Fibroblast of lung (primary cell): Measurements from ENCODE around the gene TMA7B. TPM values are rescaled to one million over a fixed set of nuclear protein-coding genes. Genes with fewer than 3 reads are reported as not detected.

ENCODE experiments used
- DNase-seq, 2 donors: peaks; one replicate each; pipeline versions ENCODE4 v3.0.0 to v3.0.0-alpha.2; 2010; ENCODE audit warnings: low read depth in 2 of 2
- H2AFZ ChIP-seq: 2 replicates; pipeline ENCODE4 v1.5.1; 2012; ENCODE audit warnings: low read length, control low read depth, inconsistent platforms
- H3K27ac ChIP-seq: 2 replicates; pipeline ENCODE4 v1.5.1; 2011; ENCODE audit warnings: low read length, control low read depth; ENCODE audit not compliant: insufficient read depth
- H3K27me3 ChIP-seq: 2 replicates; pipeline ENCODE4 v1.5.1; 2011; ENCODE audit warnings: mild to moderate bottlenecking, low read length; ENCODE audit not compliant: control insufficient read depth, insufficient read depth
- H3K36me3 ChIP-seq: 2 replicates; pipeline ENCODE4 v1.5.1; 2011; ENCODE audit warnings: low read length; ENCODE audit not compliant: control insufficient read depth, insufficient read depth
- H3K4me1 ChIP-seq: 2 replicates; pipeline ENCODE4 v1.5.1; 2011; ENCODE audit warnings: low read length; ENCODE audit not compliant: control insufficient read depth, insufficient read depth; ENCODE audit errors: extremely low read depth
- H3K4me2 ChIP-seq: 2 replicates; pipeline ENCODE4 v1.5.1; 2011; ENCODE audit warnings: low read length, control low read depth; ENCODE audit not compliant: insufficient read depth; ENCODE audit errors: extremely low read depth
- H3K4me3 ChIP-seq, 4 experiments: fragments of 200-600 bp in 1 of 4; sonication (generic) in 1 of 4; replicated peaks in 1 of 4; 2 replicates each; pipeline ENCODE4 v1.5.1; 2011 to 2016; ENCODE audit warnings: low read length in 4 of 4, low read depth in 3 of 4, mild to moderate bottlenecking in 3 of 4, control low read depth in 2 of 4, inconsistent platforms in 1 of 4, mixed read lengths in 1 of 4; ENCODE audit not compliant: insufficient read depth in 1 of 4; ENCODE audit errors: control extremely low read depth in 1 of 4
- H3K79me2 ChIP-seq: 2 replicates; pipeline ENCODE4 v1.5.1; 2012; ENCODE audit warnings: mild to moderate bottlenecking, low read length, inconsistent platforms; ENCODE audit not compliant: control insufficient read depth, insufficient read depth
- H3K9ac ChIP-seq: 2 replicates; pipeline ENCODE4 v1.5.1; 2011; ENCODE audit warnings: mild to moderate bottlenecking, low read length, control low read depth; ENCODE audit not compliant: insufficient read depth
- H3K9me3 ChIP-seq: 2 replicates; pipeline ENCODE4 v1.5.1; 2012; ENCODE audit warnings: low read depth, low read length; ENCODE audit not compliant: control insufficient read depth, insufficient read depth
- H4K20me1 ChIP-seq: 2 replicates; pipeline ENCODE4 v1.5.1; 2011; ENCODE audit warnings: low read length; ENCODE audit not compliant: control insufficient read depth, insufficient read depth; ENCODE audit errors: extremely low read depth
- EZH2 ChIP-seq: IDR thresholded peaks from 2 replicates; pipeline ENCODE4 v1.5.1; 2012; ENCODE audit warnings: low read length, control low read depth, mild to moderate bottlenecking; ENCODE audit errors: missing control alignments
- polyA plus RNA-seq, 2 donors: library from polyadenylated mRNA; depleted of rRNA in 1 of 2; stranded (reverse) in 1 of 2; unstranded in 1 of 2; fragments of >200 nt; gene quantifications; 2 replicates each; pipeline ENCODE4 v1.2.1, GENCODE V29; 2011 to 2012; ENCODE audit warnings: missing spikeins in 1 of 2
- total RNA-seq: library from RNA; depleted of rRNA; stranded (reverse); fragments of >200 nt; gene quantifications from 2 replicates; pipeline ENCODE4 v1.2.1, GENCODE V29; 2014
- TF ChIP-seq, protein P1 (sequence below), 2 donors: IDR thresholded peaks in 1 of 2; conservative IDR thresholded peaks in 1 of 2; 1 replicate in 1 of 2; 2 replicates in 1 of 2; pipeline ENCODE4 v1.5.1; 2011 to 2012; ENCODE audit warnings: low read length in 2 of 2, control low read depth in 1 of 2, inconsistent platforms in 1 of 2, low read depth in 1 of 2, mild to moderate bottlenecking in 1 of 2

The TMA7B gene
- total and polyA plus RNA-seq, 2 donors (not counting 1 experiment from before 2014, with no cell fraction given), result not detected

DNA sequence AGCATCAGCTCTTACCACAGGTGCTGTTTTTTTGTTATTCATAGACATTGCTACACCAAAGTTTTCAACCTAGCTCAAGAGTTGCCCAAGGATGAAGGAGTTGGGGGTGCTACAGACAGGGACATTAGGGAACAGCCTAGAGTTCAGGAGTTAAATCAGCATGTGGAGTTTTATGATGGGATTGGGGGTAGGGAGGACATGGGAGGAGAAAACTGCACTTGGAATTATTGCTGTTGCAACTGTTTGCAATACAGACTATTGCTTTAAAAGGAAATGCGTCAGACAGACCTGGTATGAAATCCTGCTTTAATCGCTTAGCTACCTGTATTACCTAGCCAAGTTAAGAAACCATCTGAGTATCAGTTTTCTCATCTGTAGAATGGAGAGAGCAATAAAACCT lies 6.3 kb downstream of the TMA7B start:
- no peak for TF ChIP-seq EZH2
- TF ChIP-seq, protein P1, sequence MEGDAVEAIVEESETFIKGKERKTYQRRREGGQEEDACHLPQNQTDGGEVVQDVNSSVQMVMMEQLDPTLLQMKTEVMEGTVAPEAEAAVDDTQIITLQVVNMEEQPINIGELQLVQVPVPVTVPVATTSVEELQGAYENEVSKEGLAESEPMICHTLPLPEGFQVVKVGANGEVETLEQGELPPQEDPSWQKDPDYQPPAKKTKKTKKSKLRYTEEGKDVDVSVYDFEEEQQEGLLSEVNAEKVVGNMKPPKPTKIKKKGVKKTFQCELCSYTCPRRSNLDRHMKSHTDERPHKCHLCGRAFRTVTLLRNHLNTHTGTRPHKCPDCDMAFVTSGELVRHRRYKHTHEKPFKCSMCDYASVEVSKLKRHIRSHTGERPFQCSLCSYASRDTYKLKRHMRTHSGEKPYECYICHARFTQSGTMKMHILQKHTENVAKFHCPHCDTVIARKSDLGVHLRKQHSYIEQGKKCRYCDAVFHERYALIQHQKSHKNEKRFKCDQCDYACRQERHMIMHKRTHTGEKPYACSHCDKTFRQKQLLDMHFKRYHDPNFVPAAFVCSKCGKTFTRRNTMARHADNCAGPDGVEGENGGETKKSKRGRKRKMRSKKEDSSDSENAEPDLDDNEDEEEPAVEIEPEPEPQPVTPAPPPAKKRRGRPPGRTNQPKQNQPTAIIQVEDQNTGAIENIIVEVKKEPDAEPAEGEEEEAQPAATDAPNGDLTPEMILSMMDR (conservative IDR thresholded peaks at IDR 0.05 in 1 of 2, IDR thresholded peaks at IDR 0.05 in 1 of 2; ENCODE audit: low read depth in 1 of 2, low read length in 2 of 2), result no peak
- Histone ChIP-seq H3K27me3 (peaks cover 9% of the 10 kb centered on the region), H3K4me2 (no peak overlapping the region), H3K79me2 (no peaks in the 10 kb centered on the region), H3K27ac (no peak overlapping the region), H3K4me1 (peaks cover under 1% of the 10 kb centered on the region), H2AFZ (no peak overlapping the region), H3K4me3 (no peak overlapping the region), H3K36me3 (no peaks in the 10 kb centered on the region), H4K20me1 (no peaks in the 10 kb centered on the region), H3K9me3 (no peaks in the 10 kb centered on the region), H3K9ac (no peak overlapping the region)
- DNase-seq, result peak in 1 of 2 donors; percentile 31

DNA sequence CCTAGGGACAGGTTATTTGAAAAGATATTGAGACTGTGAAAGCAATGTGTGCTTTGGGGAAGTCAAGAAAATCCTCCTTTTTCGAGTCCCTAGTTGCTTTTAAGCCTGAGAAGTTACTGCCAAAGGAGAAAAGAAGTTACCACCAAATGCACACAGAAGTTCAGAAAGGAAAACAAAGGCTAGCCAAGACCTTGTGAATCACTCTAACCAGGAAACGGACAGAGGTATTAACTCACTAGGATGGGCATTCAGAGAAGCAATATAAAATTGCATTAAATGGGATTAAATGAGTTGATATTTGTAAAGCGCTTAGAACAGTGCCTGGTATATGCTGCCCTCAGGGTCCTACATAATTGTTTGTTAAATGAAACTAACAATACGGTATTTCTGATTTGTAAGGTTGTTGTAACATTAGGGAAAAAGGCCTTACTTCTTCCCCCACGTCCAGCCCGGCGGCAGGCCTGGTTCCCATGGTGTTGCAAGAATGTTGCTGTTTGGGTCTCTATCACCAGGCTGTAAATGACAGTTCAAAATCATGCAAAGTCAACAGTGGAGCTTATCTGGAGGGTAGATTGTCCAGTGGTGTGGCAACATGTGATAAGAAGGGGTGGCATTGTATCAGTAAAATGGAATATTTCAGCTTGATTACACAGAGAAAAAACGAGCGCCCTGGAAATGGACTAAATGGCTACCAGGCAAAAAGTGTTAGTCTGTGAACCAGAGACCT lies 7.1 kb downstream of the TMA7B start:
- no peak overlapping the region for H2AFZ ChIP-seq
- DNase-seq, result peak; percentile 39 to 79

More for the DNA sequence above, 7.1 kb downstream of the TMA7B start:
- Histone ChIP-seq H3K27ac (no peak overlapping the region), H3K4me1 (no peaks in the 10 kb centered on the region), H3K36me3 (no peaks in the 10 kb centered on the region), H3K4me2 (no peak overlapping the region), H3K27me3 (peaks cover 9% of the 10 kb centered on the region), H3K79me2 (no peaks in the 10 kb centered on the region), H4K20me1 (no peaks in the 10 kb centered on the region), H3K9me3 (no peaks in the 10 kb centered on the region), H3K9ac (no peak overlapping the region), H3K4me3 (no peak overlapping the region)
- TF ChIP-seq, protein P1 (conservative IDR thresholded peaks at IDR 0.05 in 1 of 2, IDR thresholded peaks at IDR 0.05 in 1 of 2; ENCODE audit: low read depth in 1 of 2, low read length in 2 of 2), result no peak
- no peak for TF ChIP-seq EZH2
